Right cardiac atrium (tissue), 5 donors: ENCODE data around the gene BAG3. TPM values are rescaled to one million over a fixed set of nuclear protein-coding genes. Genes with fewer than 3 reads are reported as not detected.

Experiments
- ATAC-seq, 2 donors: fragments of 200-7000 bp; cut with Tn5 transposase; one replicate each; pipeline versions ENCODE4 v1.8.0 to v1.9.1; 2020; ENCODE audit warnings: moderate library complexity in 2 of 2, mild to moderate bottlenecking in 1 of 2
- DNase-seq, 3 donors: peaks; one replicate each; pipeline ENCODE4 v3.0.0-alpha.2; 2020
- H3K27ac ChIP-seq: one replicate; pipeline ENCODE4 v1.5.1; 2013; ENCODE audit warnings: mild to moderate bottlenecking, low read length, control low read depth, moderate library complexity
- H3K27me3 ChIP-seq: one replicate; pipeline ENCODE4 v1.6.1; 2013; ENCODE audit not compliant: control insufficient read depth, insufficient read depth
- H3K4me1 ChIP-seq: one replicate; pipeline ENCODE4 v1.6.1; 2013; ENCODE audit warnings: low read length; ENCODE audit not compliant: control insufficient read depth, insufficient read depth
- H3K4me3 ChIP-seq: one replicate; pipeline ENCODE4 v1.5.1; 2013; ENCODE audit warnings: low read length, control low read depth
- H3K9me3 ChIP-seq: one replicate; pipeline ENCODE4 v1.6.1; 2013; ENCODE audit warnings: low read length; ENCODE audit not compliant: control insufficient read depth
- WGBS: extraction: QIAGEN DNeasy Blood & Tissue Kit; methylation state at CpG from one replicate; pipeline ENCODE4 v1.1.7; 2013; 5-methylcytosine and 5-hydroxymethylcytosine counted together
- intact Hi-C, 4 donors: fragments of 100-400 bp; cut with DNase I; formaldehyde crosslinking; loops; one replicate each; pipeline versions ENCODE4 v1.11.0 to v1.14.0; 2022 to 2023
- long read RNA-seq, 4 donors: library from polyadenylated mRNA; unstranded; transcript quantifications; one replicate each; pipeline ENCODE4 v2.0.0, GENCODE V29; 2020 to 2021
- polyA plus RNA-seq: library from polyadenylated mRNA; stranded (reverse); fragments of 200-250 nt; gene quantifications from one replicate; pipeline ENCODE4 v1.2.3, GENCODE V29; 2013
- total RNA-seq, 4 donors: library from RNA; stranded (reverse); fragmentation: NEBNext Ultra II Directional; extraction: Animal tissue kit (Norgen Biotek cat#: 25700); gene quantifications; one replicate each; pipeline ENCODE4 v1.2.1, GENCODE V29; 2021
- donor health status: healthy with polysubstance abuse.
- donor health status: DM: no; HTN: yes; CAD: no.
- donor health status: DM: no; HTN: no; CAD: no.
- donor health status: DM: no; HTN: yes; CAD: no; lungs with severe emphysema.
- donor health status: DM: yes; HTN: yes; CAD: no.

BAG3 gene
- total RNA-seq (100 to 1,000 TPM; 111 to 166 (median 139) TPM), polyA plus RNA-seq (134 TPM)
- long read RNA-seq, donor 1, transcript BAG3-201 (4 exons, 2,571 nt) = major isoform, 381 of 531 reads
- long read RNA-seq, donor 1, partial matches to known transcripts = 86 of 531 reads
- long read RNA-seq, donor 1, other reads (novel, unspliced or antisense) = 64 of 531 reads
- long read RNA-seq, donor 2, transcript BAG3-201 (4 exons, 2,571 nt) = major isoform, 166 of 210 reads
- long read RNA-seq, donor 2, partial matches to known transcripts = 16 of 210 reads
- long read RNA-seq, donor 2, other reads (novel, unspliced or antisense) = 28 of 210 reads
- long read RNA-seq, donor 3, transcript BAG3-201 (4 exons, 2,571 nt) = major isoform, 160 of 286 reads
- long read RNA-seq, donor 3, partial matches to known transcripts = 106 of 286 reads
- long read RNA-seq, donor 3, other reads (novel, unspliced or antisense) = 20 of 286 reads
- long read RNA-seq, donor 4, transcript BAG3-201 (4 exons, 2,571 nt) = major isoform, 147 of 197 reads
- long read RNA-seq, donor 4, partial matches to known transcripts = 13 of 197 reads
- long read RNA-seq, donor 4, other reads (novel, unspliced or antisense) = 37 of 197 reads

DNA sequence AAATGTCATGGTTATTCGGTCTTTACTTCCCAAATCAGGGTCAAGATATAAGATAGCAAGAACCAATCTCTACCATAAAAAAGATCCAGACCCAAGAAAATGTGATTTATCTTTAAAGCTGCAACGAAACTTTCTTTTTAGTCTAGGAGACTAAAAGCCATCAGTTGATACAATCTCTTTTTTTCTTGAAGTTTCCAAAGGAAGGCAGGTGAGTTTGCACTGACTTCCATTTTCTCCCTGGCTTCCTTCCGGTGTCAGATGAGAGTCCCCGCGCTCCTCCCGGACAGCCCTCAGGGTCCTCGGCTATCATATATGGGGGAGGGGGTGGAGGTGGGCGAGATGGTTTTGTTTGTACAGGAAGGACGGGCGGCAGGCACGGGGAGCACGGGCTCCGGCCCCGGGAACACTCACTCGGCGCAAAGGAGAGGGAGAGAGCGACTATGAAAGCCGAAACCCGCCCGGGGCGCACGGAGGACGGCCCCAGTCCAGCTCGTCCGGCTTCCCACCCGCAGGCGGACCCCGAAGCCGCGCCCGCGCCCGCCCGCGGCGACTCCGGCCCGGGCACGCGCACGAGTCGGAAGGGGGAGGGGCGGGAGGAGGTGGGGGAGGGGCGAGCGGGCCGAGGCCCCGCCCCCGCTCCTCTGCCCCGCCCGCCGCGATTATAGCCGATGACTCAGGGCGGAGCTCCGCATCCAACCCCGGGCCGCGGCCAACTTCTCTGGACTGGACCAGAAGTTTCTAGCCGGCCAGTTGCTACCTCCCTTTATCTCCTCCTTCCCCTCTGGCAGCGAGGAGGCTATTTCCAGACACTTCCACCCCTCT lies at the start of gene BAG3:
BAG3 (plus strand) TSS at position 689 of the 822 bp plus-strand sequence. CDS start 296 bp downstream, outside the sequence.
- ATAC-seq = peak; percentile 91 to 95
- DNase-seq = peak; percentile 97 to 98 (median 98)
- Histone ChIP-seq H3K4me1 (peaks cover 10% of the 10 kb centered on the region), H3K27me3 (no peaks in the 10 kb centered on the region), H3K4me3 (peak within 1 kb of the TSS; percentile 93), H3K9me3 (no peaks in the 10 kb centered on the region), H3K27ac (peak within 1 kb of the TSS; percentile 95)
- under 1% methylated on average over 60 of the region's 60 CpGs for WGBS
- intact Hi-C loops = no loop called here

GRCh38 chr10:119602241-119603095 lies 48.7 kb upstream of the BAG3 start:
- ATAC-seq = peak in 1 of 2 donors; percentile 50
- Histone ChIP-seq H3K27me3 (no peaks in the 10 kb centered on the region), H3K4me3 (no peak overlapping the region), H3K9me3 (no peaks in the 10 kb centered on the region), H3K27ac (no peak overlapping the region), H3K4me1 (no peaks in the 10 kb centered on the region)
- DNase-seq = no peak
- intact Hi-C loops = no loop called here
- 60% methylated on average over 2 of the region's 2 CpGs for WGBS

GRCh38 chr10:119604468-119604867 lies 46.7 kb upstream of the BAG3 start:
- H3K4me1 ChIP-seq = no peaks in the 10 kb centered on the region
- no peak overlapping the region for H3K27ac ChIP-seq
- H3K4me3 ChIP-seq = no peak overlapping the region
- intact Hi-C loops = no loop called here
- H3K27me3 ChIP-seq = no peaks in the 10 kb centered on the region
- DNase-seq (no peak), ATAC-seq (no peak)
- no peaks in the 10 kb centered on the region for H3K9me3 ChIP-seq

GRCh38 chr10:119608316-119609155 lies 42.6 kb upstream of the BAG3 start:
- H3K9me3 ChIP-seq = no peaks in the 10 kb centered on the region
- H3K27ac ChIP-seq = no peak overlapping the region
- H3K4me3 ChIP-seq = peak overlapping the region; percentile 8
- H3K27me3 ChIP-seq = no peaks in the 10 kb centered on the region
- intact Hi-C loops = no loop called here
- ATAC-seq = peak; percentile 86 to 88
- H3K4me1 ChIP-seq = no peaks in the 10 kb centered on the region
- 20% methylated on average over 15 of the region's 15 CpGs for WGBS
- peak in 2 of 3 donors; percentile 21 to 75 for DNase-seq

DNA sequence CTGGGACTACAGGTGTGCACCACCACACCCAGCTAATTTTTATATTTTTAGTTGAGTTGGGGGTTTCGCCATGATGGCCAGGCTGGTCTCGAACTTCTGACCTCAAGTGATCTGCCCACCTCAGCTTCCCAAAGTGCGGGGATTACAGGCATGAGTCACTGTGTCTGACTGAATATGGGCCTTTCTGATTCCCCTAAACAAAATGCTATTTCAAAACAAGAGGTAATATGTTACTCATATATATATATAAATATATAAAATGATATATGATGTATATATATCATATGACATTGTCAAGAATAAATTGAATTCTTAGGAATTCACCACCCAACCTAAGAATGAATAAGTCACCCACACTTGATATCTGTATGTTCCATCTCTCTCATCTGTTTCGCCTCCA lies 41.7 kb upstream of the BAG3 start:
- WGBS = 96% methylated on average over 4 of the region's 4 CpGs
- H3K27ac ChIP-seq = no peak overlapping the region
- H3K4me3 ChIP-seq = no peak overlapping the region
- no peaks in the 10 kb centered on the region for H3K9me3 ChIP-seq
- intact Hi-C loops = no loop called here
- no peaks in the 10 kb centered on the region for H3K27me3 ChIP-seq
- H3K4me1 ChIP-seq = no peaks in the 10 kb centered on the region
- ATAC-seq (no peak), DNase-seq (no peak)

DNA sequence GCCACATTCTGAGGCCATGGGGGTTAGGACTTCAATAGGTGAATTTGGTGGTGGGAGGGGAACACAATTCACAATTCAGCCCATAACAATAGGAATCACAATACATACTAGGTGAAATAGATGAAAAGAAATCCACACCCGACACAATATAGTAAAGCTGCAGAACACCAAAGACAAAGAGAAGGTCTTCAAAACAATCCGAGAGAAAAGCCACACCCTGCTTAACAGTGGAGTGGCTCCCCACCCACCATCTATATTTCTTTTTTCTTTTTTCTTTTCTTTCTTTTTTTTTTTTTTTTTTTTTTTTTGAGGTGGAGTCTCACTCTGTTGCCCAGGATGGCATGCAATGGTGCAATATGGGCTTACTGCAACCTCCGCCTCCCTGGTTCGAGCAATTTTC lies 39.7 kb upstream of the BAG3 start:
- no peaks in the 10 kb centered on the region for H3K4me1 ChIP-seq
- H3K27ac ChIP-seq = no peak overlapping the region
- 69% methylated on average over 4 of the region's 4 CpGs for WGBS
- H3K9me3 ChIP-seq = no peaks in the 10 kb centered on the region
- intact Hi-C loops = loop anchor here in 1 of 4 donors (10.0 kb wide), 1 partner anchor 253 kb away; no protein-coding TSS in a partner anchor
- H3K4me3 ChIP-seq = no peak overlapping the region
- ATAC-seq (no peak), DNase-seq (no peak)
- no peaks in the 10 kb centered on the region for H3K27me3 ChIP-seq

GRCh38 chr10:119613741-119614140 lies 37.4 kb upstream of the BAG3 start:
- DNase-seq (no peak), ATAC-seq (no peak)
- WGBS = 75% methylated on average over 6 of the region's 6 CpGs
- intact Hi-C loops = loop anchor here in 1 of 4 donors (10.0 kb wide), 1 partner anchor 251 kb away; no protein-coding TSS in a partner anchor
- H3K4me1 ChIP-seq = no peaks in the 10 kb centered on the region
- no peaks in the 10 kb centered on the region for H3K27me3 ChIP-seq
- no peaks in the 10 kb centered on the region for H3K9me3 ChIP-seq
- H3K27ac ChIP-seq = no peak overlapping the region
- H3K4me3 ChIP-seq = no peak overlapping the region

DNA sequence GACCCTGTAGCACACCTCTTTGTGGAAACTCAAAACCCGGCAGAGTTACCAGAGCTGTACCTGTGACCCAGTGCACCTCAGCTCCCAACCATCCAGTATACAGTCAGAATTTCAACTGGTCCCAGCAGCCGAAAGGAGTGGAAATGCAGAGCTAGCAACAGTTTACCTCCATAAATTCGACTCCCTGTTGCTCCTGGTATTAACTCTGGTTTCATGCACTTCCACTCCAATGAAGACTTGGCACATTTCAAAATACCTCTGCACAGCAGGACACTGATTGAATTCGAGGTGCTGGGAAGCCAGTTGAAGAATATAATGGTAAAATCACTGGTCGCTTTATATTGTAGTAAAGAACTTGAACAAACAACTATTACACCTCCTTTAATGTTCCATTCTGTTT lies 36.5 kb upstream of the BAG3 start:
- no peak for DNase-seq
- H3K27me3 ChIP-seq = no peaks in the 10 kb centered on the region
- no peak overlapping the region for H3K27ac ChIP-seq
- H3K4me3 ChIP-seq = no peak overlapping the region
- no peaks in the 10 kb centered on the region for H3K9me3 ChIP-seq
- 87% methylated on average over 5 of the region's 5 CpGs for WGBS
- intact Hi-C loops = loop anchor here in 1 of 4 donors (10.0 kb wide), 1 partner anchor 250 kb away; no protein-coding TSS in a partner anchor
- H3K4me1 ChIP-seq = peaks cover 3% of the 10 kb centered on the region
- ATAC-seq = no peak

GRCh38 chr10:119616882-119617570 lies 34.2 kb upstream of the BAG3 start:
- WGBS = 63% methylated on average over 13 of the region's 13 CpGs
- DNase-seq (peak; percentile 52 to 66 (median 64)), ATAC-seq (no peak)
- no peaks in the 10 kb centered on the region for H3K9me3 ChIP-seq
- H3K27ac ChIP-seq = no peak overlapping the region
- no peak overlapping the region for H3K4me3 ChIP-seq
- H3K27me3 ChIP-seq = no peaks in the 10 kb centered on the region
- intact Hi-C loops = loop anchor here in 1 of 4 donors (10.0 kb wide), 1 partner anchor 248 kb away; no protein-coding TSS in a partner anchor
- H3K4me1 ChIP-seq = peaks cover 3% of the 10 kb centered on the region
